Mucosa of rectum (tissue), 2 donors: Measurements from ENCODE around the gene GRM1.

Experiments used
- H3K27ac ChIP-seq, 2 donors: one replicate each; pipeline ENCODE4 v1.7.0; 2013; ENCODE audit warnings: inconsistent platforms in 2 of 2, low read depth in 2 of 2, low read length in 2 of 2
- H3K27me3 ChIP-seq, 2 donors: one replicate each; pipeline ENCODE4 v1.7.0; 2013; ENCODE audit warnings: low read length in 2 of 2; ENCODE audit not compliant: control insufficient read depth in 2 of 2, insufficient read depth in 2 of 2
- H3K36me3 ChIP-seq, 2 donors: one replicate each; pipeline ENCODE4 v1.7.0; 2013; ENCODE audit warnings: low read length in 2 of 2; ENCODE audit not compliant: control insufficient read depth in 2 of 2, insufficient read depth in 2 of 2
- H3K4me1 ChIP-seq, 2 donors: one replicate each; pipeline ENCODE4 v1.7.0; 2013; ENCODE audit warnings: low read length in 2 of 2, mild to moderate bottlenecking in 1 of 2; ENCODE audit not compliant: control insufficient read depth in 2 of 2, insufficient read depth in 2 of 2
- H3K4me3 ChIP-seq, 2 donors: one replicate each; pipeline ENCODE4 v1.7.0; 2013; ENCODE audit warnings: low read length in 2 of 2
- H3K9ac ChIP-seq, 2 donors: one replicate each; pipeline ENCODE4 v1.7.0; 2013; ENCODE audit warnings: low read length in 2 of 2, low read depth in 1 of 2, mild to moderate bottlenecking in 1 of 2
- H3K9me3 ChIP-seq, 2 donors: one replicate each; pipeline ENCODE4 v1.7.0; 2013; ENCODE audit warnings: low read length in 2 of 2; ENCODE audit not compliant: control insufficient read depth in 2 of 2
- donor health status: healthy.
- donor health status: Normal muscosa, but diverticular disease.

Gene GRM1

GRCh38 chr6:146472918-146473317, 444.1 kb downstream of the GRM1 start:
- Histone ChIP-seq H3K9ac (no peak overlapping the region), H3K27ac (no peak overlapping the region), H3K36me3 (no peaks in the 10 kb centered on the region), H3K9me3 (no peaks in the 10 kb centered on the region), H3K4me3 (no peak overlapping the region), H3K4me1 (no peaks in the 10 kb centered on the region), H3K27me3 (no peaks in the 10 kb centered on the region)

- Histone ChIP-seq H3K9me3 (no peaks in the 10 kb centered on the region), H3K27ac (no peak overlapping the region), H3K4me3 (no peak overlapping the region), H3K36me3 (no peaks in the 10 kb centered on the region), H3K9ac (no peak overlapping the region), H3K27me3 (no peaks in the 10 kb centered on the region), H3K4me1 (no peaks in the 10 kb centered on the region)
Measured at GRCh38 chr6:146481527-146481926, 452.7 kb downstream of the GRM1 start.

GRCh38 chr6:146484411-146484810, 455.5 kb downstream of the GRM1 start:
- no peaks in the 10 kb centered on the region for H3K27me3 ChIP-seq
- H3K4me1 ChIP-seq: no peaks in the 10 kb centered on the region
- no peak overlapping the region for H3K9ac ChIP-seq
- H3K27ac ChIP-seq: no peak overlapping the region
- no peaks in the 10 kb centered on the region for H3K36me3 ChIP-seq
- no peak overlapping the region for H3K4me3 ChIP-seq
- no peaks in the 10 kb centered on the region for H3K9me3 ChIP-seq
